Naive thymus-derived CD4-positive, alpha-beta T cell (primary cell): ENCODE results near the gene TMEM130. TPM values are rescaled to one million over a fixed set of nuclear protein-coding genes. Genes with fewer than 3 reads are reported as not detected.

Source experiments
- ATAC-seq: fragments of 150-1000 bp; cut with Tn5 transposase; 2 replicates; pipeline ENCODE4 v1.10.0; 2021; ENCODE audit warnings: mild to moderate bottlenecking, moderate library complexity
- CTCF ChIA-PET: fragments of 350-600 bp; sonication (Branson Sonifier 250); formaldehyde crosslinking; loops from one replicate; lab custom pipeline; 2021; ENCODE audit warnings: antibody characterized with exemption; lab: Charles Lee
- POLR2A ChIA-PET: fragments of 350-600 bp; sonication (Branson Sonifier 250); formaldehyde crosslinking; loops from one replicate; lab custom pipeline; 2021; ENCODE audit warnings: antibody characterized with exemption, inconsistent platforms; lab: Charles Lee
- DNase-seq, 9 donors: peaks; one replicate each; pipeline versions ENCODE4 v3.0.0 to v3.0.0-alpha.2; 2020 to 2022; ENCODE audit warnings: mixed read lengths in 1 of 9
- H3K27ac ChIP-seq: one replicate; pipeline ENCODE4 v1.7.0; 2013; ENCODE audit warnings: mild to moderate bottlenecking, low read depth, low read length, moderate library complexity
- H3K27me3 ChIP-seq, 2 donors: one replicate each; pipeline ENCODE4 v1.7.0; 2013; ENCODE audit warnings: low read length in 2 of 2, mild to moderate bottlenecking in 2 of 2, moderate library complexity in 2 of 2; ENCODE audit not compliant: control insufficient read depth in 2 of 2, insufficient read depth in 2 of 2
- H3K36me3 ChIP-seq, 3 experiments: 1 replicate in 2 of 3; 2 replicates in 1 of 3; pipeline ENCODE4 v1.7.0; 2013; ENCODE audit warnings: low read length in 3 of 3, mild to moderate bottlenecking in 3 of 3, moderate library complexity in 1 of 3; ENCODE audit not compliant: insufficient read depth in 3 of 3, control insufficient read depth in 2 of 3
- H3K4me1 ChIP-seq, 2 donors: one replicate each; pipeline ENCODE4 v1.7.0; 2013; ENCODE audit warnings: low read length in 2 of 2, mild to moderate bottlenecking in 2 of 2, moderate library complexity in 1 of 2; ENCODE audit not compliant: control insufficient read depth in 2 of 2, insufficient read depth in 2 of 2
- H3K4me3 ChIP-seq: 2 replicates; pipeline ENCODE4 v1.7.0; 2013; ENCODE audit warnings: mild to moderate bottlenecking, low read length
- H3K9me3 ChIP-seq, 3 experiments: 1 replicate in 2 of 3; 2 replicates in 1 of 3; pipeline ENCODE4 v1.7.0; 2013; ENCODE audit warnings: low read length in 3 of 3; ENCODE audit not compliant: control insufficient read depth in 2 of 3
- H3K27ac Mint-ChIP-seq, 9 donors: one replicate each; pipeline ENCODE4 v1.8.0; 2020 to 2022; ENCODE audit warnings: mixed read lengths in 9 of 9, mild to moderate bottlenecking in 8 of 9, moderate library complexity in 5 of 9, inconsistent platforms in 2 of 9
- H3K27me3 Mint-ChIP-seq, 5 donors: one replicate each; pipeline ENCODE4 v1.8.0; 2021 to 2022; ENCODE audit warnings: mixed read lengths in 5 of 5, mild to moderate bottlenecking in 1 of 5
- H3K36me3 Mint-ChIP-seq, 5 donors: one replicate each; pipeline ENCODE4 v1.8.0; 2020 to 2022; ENCODE audit warnings: mixed read lengths in 5 of 5, mild to moderate bottlenecking in 3 of 5, inconsistent platforms in 1 of 5
- H3K4me1 Mint-ChIP-seq, 7 donors: one replicate each; pipeline ENCODE4 v1.8.0; 2020 to 2022; ENCODE audit warnings: mixed read lengths in 7 of 7, mild to moderate bottlenecking in 3 of 7, inconsistent platforms in 1 of 7
- H3K4me3 Mint-ChIP-seq, 10 donors: one replicate each; pipeline ENCODE4 v1.8.0; 2020 to 2022; ENCODE audit warnings: mild to moderate bottlenecking in 10 of 10, mixed read lengths in 10 of 10, moderate library complexity in 6 of 10, inconsistent platforms in 2 of 10
- H3K9me3 Mint-ChIP-seq, 11 donors: one replicate each; pipeline ENCODE4 v1.8.0; 2020 to 2022; ENCODE audit warnings: mixed read lengths in 11 of 11, mild to moderate bottlenecking in 4 of 11, inconsistent platforms in 1 of 11, moderate library complexity in 1 of 11
- intact Hi-C, 2 donors: fragments of 100-400 bp; cut with micrococcal nuclease; formaldehyde crosslinking; loops; one replicate each; pipeline ENCODE4 v1.15.1; 2023
- polyA plus RNA-seq, 2 donors: library from polyadenylated mRNA; unstranded; fragments of 300-500 nt; fragmentation: Illumina TruSeq; gene quantifications; one replicate each; pipeline ENCODE4 v1.2.3, GENCODE V29; 2021
- total RNA-seq, 6 experiments: library from RNA in 5 of 6; stranded (reverse) in 5 of 6; gene quantifications; 1 replicate in 5 of 6; 2 replicates in 1 of 6; pipeline ENCODE4 v1.2.3 and lab custom pipeline; 2021 to 2026

TMEM130 gene
- total and polyA plus RNA-seq, 7 experiments from 2014 or later = not detected

DNA sequence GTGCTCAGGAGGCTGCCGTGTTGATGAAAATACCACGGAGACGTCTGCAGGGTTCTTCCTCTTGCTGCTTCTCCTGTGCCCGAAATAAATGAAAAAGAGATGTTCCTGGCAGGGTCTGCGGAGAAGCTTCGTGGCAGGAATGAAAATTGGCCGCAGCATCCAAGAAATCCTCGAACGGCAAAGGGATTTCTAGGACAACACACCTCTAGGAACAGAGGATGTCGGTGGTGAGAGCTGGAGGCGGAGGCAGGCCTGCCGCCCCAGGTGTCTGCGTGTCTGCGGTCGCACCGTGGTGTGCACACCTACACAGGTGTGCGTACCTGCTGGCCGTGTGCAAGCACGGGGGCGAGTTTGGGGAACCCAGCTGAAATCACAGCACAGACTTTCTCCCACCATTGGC is 43.4 kb downstream of the TMEM130 start:
- Mint-ChIP-seq H3K27me3 (peaks cover 0 to 10% (median 4%) of the 10 kb centered on the region in 5 donors), H3K4me3 (no peak overlapping the region), H3K9me3 (peaks cover 0 to 2% (median 0%) of the 10 kb centered on the region in 11 donors), H3K36me3 (no peaks in the 10 kb centered on the region), H3K4me1 (peaks cover 0 to 2% (median 0%) of the 10 kb centered on the region in 7 donors), H3K27ac (no peak overlapping the region)
- CTCF ChIA-PET = no interaction called here
- POLR2A ChIA-PET = no interaction called here
- intact Hi-C loops = no loop called here
- H3K36me3 ChIP-seq = no peaks in the 10 kb centered on the region
- no peak for DNase-seq
- H3K27ac ChIP-seq = no peak overlapping the region
- no peaks in the 10 kb centered on the region for H3K27me3 ChIP-seq
- no peaks in the 10 kb centered on the region for H3K9me3 ChIP-seq
- H3K4me1 ChIP-seq = no peaks in the 10 kb centered on the region
- ATAC-seq = no peak
- H3K4me3 ChIP-seq = no peak overlapping the region

DNA sequence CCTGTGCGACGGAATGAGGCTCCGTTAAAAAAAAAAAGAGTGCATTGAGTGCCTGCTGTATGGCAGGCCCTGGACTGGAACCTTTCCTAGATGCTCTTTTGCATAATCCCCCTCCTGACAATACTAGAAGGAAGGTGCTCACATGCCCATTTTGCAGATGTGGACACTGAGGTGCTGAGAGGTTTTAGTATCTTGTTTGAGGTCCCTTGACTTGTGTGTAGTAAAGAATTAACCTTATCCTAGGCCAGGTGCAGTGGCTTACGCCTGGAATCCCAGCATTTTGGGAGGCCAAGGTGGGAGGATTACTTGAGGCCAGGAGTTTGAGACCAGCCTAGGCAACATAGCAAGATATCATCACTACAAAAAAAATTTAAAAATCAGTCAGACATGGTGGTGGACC is 46.6 kb downstream of the TMEM130 start:
- peaks cover 0 to 2% (median 0%) of the 10 kb centered on the region in 11 donors for H3K9me3 Mint-ChIP-seq
- no peaks in the 10 kb centered on the region for H3K36me3 Mint-ChIP-seq
- Histone ChIP-seq H3K36me3 (no peaks in the 10 kb centered on the region), H3K4me3 (no peak overlapping the region), H3K9me3 (no peaks in the 10 kb centered on the region), H3K4me1 (no peaks in the 10 kb centered on the region), H3K27me3 (no peaks in the 10 kb centered on the region), H3K27ac (no peak overlapping the region)
- no peak overlapping the region for H3K4me3 Mint-ChIP-seq
- ATAC-seq = no peak
- intact Hi-C loops = no loop called here
- no peak for DNase-seq
- ChIA-PET POLR2A (interaction anchor here (0.6 kb wide), 1 partner anchor 460 kb away, joined by 3 read pairs; no protein-coding TSS in a partner anchor), CTCF (interaction anchor here (0.6 kb wide), 1 partner anchor 402 kb away, joined by 3 read pairs; no protein-coding TSS in a partner anchor)
- H3K4me1 Mint-ChIP-seq = peaks cover 0 to 2% (median 0%) of the 10 kb centered on the region in 7 donors
- no peak overlapping the region for H3K27ac Mint-ChIP-seq
- H3K27me3 Mint-ChIP-seq = peaks cover 0 to 20% (median 5%) of the 10 kb centered on the region in 5 donors

DNA sequence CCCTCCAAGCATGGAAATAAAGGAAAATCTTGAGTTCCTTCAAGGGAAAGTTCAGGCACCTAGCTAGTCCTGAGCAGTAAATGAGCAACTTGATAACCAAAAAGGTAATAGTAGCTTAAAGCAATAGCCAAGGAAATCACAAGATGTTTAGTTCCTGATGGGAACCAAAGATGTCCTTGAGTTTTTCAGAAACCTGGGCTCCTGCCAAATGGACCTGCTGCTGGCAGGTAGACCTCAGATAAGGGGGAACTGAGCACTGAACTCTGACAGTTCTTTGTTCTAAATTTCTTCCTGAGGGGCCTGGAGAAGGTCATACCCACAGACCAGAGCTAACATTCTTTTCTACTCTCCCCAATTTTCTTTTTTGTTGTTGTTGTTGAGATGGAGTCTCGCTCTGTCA is 48.5 kb downstream of the TMEM130 start:
- CTCF ChIA-PET = interaction anchor here (1.4 kb wide), 1 partner anchor 20 kb away, joined by 5 read pairs; no protein-coding TSS in a partner anchor
- intact Hi-C loops = no loop called here
- Histone ChIP-seq H3K27me3 (no peaks in the 10 kb centered on the region), H3K9me3 (no peaks in the 10 kb centered on the region), H3K4me3 (no peak overlapping the region), H3K4me1 (no peaks in the 10 kb centered on the region), H3K36me3 (no peaks in the 10 kb centered on the region), H3K27ac (no peak overlapping the region)
- H3K4me1 Mint-ChIP-seq = no peaks in the 10 kb centered on the region
- H3K36me3 Mint-ChIP-seq = no peaks in the 10 kb centered on the region
- ATAC-seq (no peak), DNase-seq (no peak)
- peaks cover 0 to 4% (median 0%) of the 10 kb centered on the region in 11 donors for H3K9me3 Mint-ChIP-seq
- POLR2A ChIA-PET = no interaction called here
- no peak overlapping the region for H3K4me3 Mint-ChIP-seq
- peaks cover 0 to 21% (median 8%) of the 10 kb centered on the region in 5 donors for H3K27me3 Mint-ChIP-seq
- H3K27ac Mint-ChIP-seq = no peak overlapping the region

DNA sequence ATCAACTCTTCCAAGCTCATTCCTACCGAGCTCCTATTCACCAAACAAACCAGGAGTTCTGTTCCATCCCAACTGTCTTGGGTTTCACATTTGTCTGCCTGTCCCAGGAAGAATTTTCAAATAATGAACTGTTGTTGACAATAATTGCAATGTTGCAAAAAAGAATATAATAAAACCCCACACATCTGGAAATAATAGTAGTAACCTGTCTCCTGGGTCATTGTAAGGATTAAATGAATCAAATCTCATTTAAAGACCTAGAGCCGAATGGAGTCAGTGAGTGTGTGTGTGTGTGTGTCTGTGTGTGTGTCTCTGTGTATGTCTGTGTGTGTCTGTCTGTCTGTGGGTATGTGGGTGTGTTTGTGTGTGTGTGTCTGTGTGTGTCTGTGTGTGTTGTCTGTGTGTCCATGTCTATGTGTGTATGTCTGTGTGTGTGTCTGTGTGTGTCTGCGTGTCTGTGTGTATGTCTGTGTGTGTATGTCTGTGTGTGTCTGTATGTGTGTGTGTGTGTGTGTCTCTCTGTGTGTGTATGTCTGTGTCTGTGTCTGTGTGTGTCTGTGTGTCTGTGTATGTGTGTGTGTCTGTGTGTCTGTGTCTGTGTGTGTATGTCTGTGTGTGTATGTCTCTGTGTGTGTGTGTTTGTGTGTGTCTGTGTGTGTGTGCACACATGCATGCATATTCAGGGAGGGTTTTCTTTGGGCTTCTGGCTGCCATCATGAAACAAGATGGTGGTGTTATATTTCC is 52.7 kb downstream of the TMEM130 start:
- Histone ChIP-seq H3K36me3 (no peaks in the 10 kb centered on the region), H3K27me3 (no peaks in the 10 kb centered on the region), H3K27ac (no peak overlapping the region), H3K4me3 (no peak overlapping the region), H3K9me3 (no peaks in the 10 kb centered on the region), H3K4me1 (no peaks in the 10 kb centered on the region)
- H3K4me1 Mint-ChIP-seq = no peaks in the 10 kb centered on the region
- DNase-seq (no peak), ATAC-seq (no peak)
- no peak overlapping the region for H3K27ac Mint-ChIP-seq
- intact Hi-C loops = no loop called here
- no peak overlapping the region for H3K4me3 Mint-ChIP-seq
- POLR2A ChIA-PET = no interaction called here
- no peaks in the 10 kb centered on the region for H3K36me3 Mint-ChIP-seq
- H3K27me3 Mint-ChIP-seq = peaks cover 0 to 41% (median 13%) of the 10 kb centered on the region in 5 donors
- CTCF ChIA-PET = no interaction called here
- H3K9me3 Mint-ChIP-seq = peaks cover 0 to 4% (median 0%) of the 10 kb centered on the region in 11 donors

DNA sequence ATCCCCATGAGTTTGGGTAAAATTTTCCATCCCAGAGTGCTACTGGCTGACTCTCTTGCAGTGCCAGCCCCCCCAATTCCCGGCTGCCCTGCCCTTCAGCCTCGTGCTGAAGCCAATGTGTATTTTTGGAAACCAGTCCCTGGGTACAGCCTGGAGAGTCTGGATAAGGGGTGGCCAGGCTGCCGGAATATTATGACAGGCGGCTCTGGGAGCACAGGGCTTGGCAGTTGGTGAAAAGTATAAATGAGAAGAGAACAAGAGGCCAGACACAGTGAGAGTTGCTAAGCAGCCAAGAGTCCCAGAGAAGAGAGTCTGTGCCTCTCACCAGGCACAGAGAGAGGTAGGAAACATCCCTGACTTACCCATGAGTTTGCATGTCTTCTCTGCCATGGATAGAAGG is 53.6 kb downstream of the TMEM130 start:
- Mint-ChIP-seq H3K9me3 (peaks cover 0 to 4% (median 0%) of the 10 kb centered on the region in 11 donors), H3K27me3 (peaks cover 0 to 41% (median 13%) of the 10 kb centered on the region in 5 donors)

DNA sequence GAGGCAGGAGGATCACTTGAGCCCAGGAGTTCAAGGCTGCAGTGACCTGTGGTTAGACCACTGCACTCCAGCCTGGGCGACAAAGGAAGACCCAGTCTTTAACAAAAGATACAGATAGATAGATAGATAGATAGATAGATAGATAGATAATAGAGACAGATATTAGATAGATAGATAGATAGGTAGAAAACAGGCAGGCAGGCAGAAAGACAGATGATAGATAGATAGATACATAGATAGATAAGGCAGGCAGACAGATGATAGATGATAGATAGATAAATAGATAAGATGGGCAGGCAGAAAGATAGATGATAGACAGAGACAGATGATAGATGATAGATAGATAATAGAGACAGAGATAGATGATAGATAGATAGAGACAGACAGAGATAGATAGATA is 54.5 kb downstream of the TMEM130 start:
- Histone ChIP-seq H3K4me3 (no peak overlapping the region), H3K4me1 (no peaks in the 10 kb centered on the region), H3K9me3 (no peaks in the 10 kb centered on the region), H3K27ac (no peak overlapping the region), H3K36me3 (no peaks in the 10 kb centered on the region), H3K27me3 (no peaks in the 10 kb centered on the region)
- ChIA-PET POLR2A (no interaction called here), CTCF (no interaction called here)
- no peaks in the 10 kb centered on the region for H3K4me1 Mint-ChIP-seq
- ATAC-seq (no peak), DNase-seq (no peak)
- intact Hi-C loops = no loop called here
- peaks cover 0 to 3% (median 0%) of the 10 kb centered on the region in 5 donors for H3K36me3 Mint-ChIP-seq
- H3K27me3 Mint-ChIP-seq = peaks cover 0 to 34% (median 13%) of the 10 kb centered on the region in 5 donors
- no peak overlapping the region for H3K27ac Mint-ChIP-seq
- peaks cover 0 to 10% (median 0%) of the 10 kb centered on the region in 11 donors for H3K9me3 Mint-ChIP-seq
- no peak overlapping the region for H3K4me3 Mint-ChIP-seq

More for the DNA sequence above, 53.6 kb downstream of the TMEM130 start:
- H3K36me3 Mint-ChIP-seq = peaks cover 0 to 1% (median 0%) of the 10 kb centered on the region in 5 donors
- intact Hi-C loops = no loop called here
- no peak overlapping the region for H3K4me3 ChIP-seq
- H3K27ac ChIP-seq = no peak overlapping the region
- H3K36me3 ChIP-seq = no peaks in the 10 kb centered on the region
- no peak overlapping the region for H3K27ac Mint-ChIP-seq
- POLR2A ChIA-PET = no interaction called here
- no peaks in the 10 kb centered on the region for H3K4me1 ChIP-seq
- DNase-seq (no peak), ATAC-seq (no peak)
- H3K27me3 ChIP-seq = no peaks in the 10 kb centered on the region
- no peak overlapping the region for H3K4me3 Mint-ChIP-seq
- CTCF ChIA-PET = no interaction called here
- no peaks in the 10 kb centered on the region for H3K9me3 ChIP-seq
- no peaks in the 10 kb centered on the region for H3K4me1 Mint-ChIP-seq
